ENCODE measurements around the gene DOCK2. TPM values are rescaled to one million over a fixed set of nuclear protein-coding genes. Genes with fewer than 3 reads are reported as not detected.

Gene DOCK2
- total RNA-seq, 1 donor from 2014 or later, result 4.2 TPM

GRCh38 chr5:170069512-170069911 lies 432.4 kb downstream of the DOCK2 start:
- no peaks in the 10 kb centered on the region for H3K36me3 ChIP-seq
- no peaks in the 10 kb centered on the region for H3K9me3 ChIP-seq (replicated peaks)
- no peak for DNase-seq
- peaks cover 38% of the 10 kb centered on the region for H3K27me3 ChIP-seq (ENCODE audit: low read depth)
- intact Hi-C loops (cut with micrococcal nuclease), result no loop called here
- no peak overlapping the region for H3K4me3 ChIP-seq
- TF ChIP-seq CTCF (IDR thresholded peaks at IDR 0.05; ENCODE audit: borderline replicate concordance), result no peak
- no peaks in the 10 kb centered on the region for H3K4me1 ChIP-seq
- H3K27ac ChIP-seq (replicated peaks), result no peak overlapping the region

GRCh38 chr5:170070556-170071412 lies 433.7 kb downstream of the DOCK2 start:
- intact Hi-C loops (cut with micrococcal nuclease), result no loop called here
- no peak overlapping the region for H3K27ac ChIP-seq (replicated peaks)
- peak; percentile 31 for DNase-seq
- H3K27me3 ChIP-seq (ENCODE audit: low read depth), result peaks cover 40% of the 10 kb centered on the region
- H3K4me3 ChIP-seq, result no peak overlapping the region
- no peaks in the 10 kb centered on the region for H3K36me3 ChIP-seq
- no peaks in the 10 kb centered on the region for H3K9me3 ChIP-seq (replicated peaks)
- TF ChIP-seq CTCF (IDR thresholded peaks at IDR 0.05; ENCODE audit: borderline replicate concordance), result peak; percentile 77
- no peaks in the 10 kb centered on the region for H3K4me1 ChIP-seq

- no peaks in the 10 kb centered on the region for H3K4me1 ChIP-seq
- no peak for DNase-seq
- no peaks in the 10 kb centered on the region for H3K9me3 ChIP-seq (replicated peaks)
- H3K36me3 ChIP-seq, result no peaks in the 10 kb centered on the region
- intact Hi-C loops (cut with micrococcal nuclease), result no loop called here
- no peak overlapping the region for H3K27ac ChIP-seq (replicated peaks)
- H3K4me3 ChIP-seq, result no peak overlapping the region
- TF ChIP-seq CTCF (IDR thresholded peaks at IDR 0.05; ENCODE audit: borderline replicate concordance), result no peak
- H3K27me3 ChIP-seq (ENCODE audit: low read depth), result peaks cover 49% of the 10 kb centered on the region
Measured at GRCh38 chr5:170071748-170072147, 434.7 kb downstream of the DOCK2 start.

- Histone ChIP-seq H3K9me3 (replicated peaks) (no peaks in the 10 kb centered on the region), H3K36me3 (no peaks in the 10 kb centered on the region), H3K27me3 (ENCODE audit: low read depth) (peaks cover 47% of the 10 kb centered on the region), H3K27ac (replicated peaks) (no peak overlapping the region), H3K4me3 (no peak overlapping the region), H3K4me1 (no peaks in the 10 kb centered on the region)
- intact Hi-C loops (cut with micrococcal nuclease), result no loop called here
- no peak for DNase-seq
- no peak for TF ChIP-seq CTCF (IDR thresholded peaks at IDR 0.05; ENCODE audit: borderline replicate concordance)
Measured at GRCh38 chr5:170075696-170076095, 438.6 kb downstream of the DOCK2 start.

- Histone ChIP-seq H3K4me3 (no peak overlapping the region), H3K36me3 (no peaks in the 10 kb centered on the region), H3K9me3 (replicated peaks) (no peaks in the 10 kb centered on the region), H3K27me3 (ENCODE audit: low read depth) (peaks cover 47% of the 10 kb centered on the region), H3K4me1 (no peaks in the 10 kb centered on the region), H3K27ac (replicated peaks) (no peak overlapping the region)
- TF ChIP-seq CTCF (IDR thresholded peaks at IDR 0.05; ENCODE audit: borderline replicate concordance), result no peak
- DNase-seq, result no peak
- intact Hi-C loops (cut with micrococcal nuclease), result no loop called here
Measured at GRCh38 chr5:170076211-170076610, 439.1 kb downstream of the DOCK2 start.

Data from left ventricle myocardium inferior (tissue), 1 donor.